ENCODE measurements around the gene TNFRSF8.

DNA sequence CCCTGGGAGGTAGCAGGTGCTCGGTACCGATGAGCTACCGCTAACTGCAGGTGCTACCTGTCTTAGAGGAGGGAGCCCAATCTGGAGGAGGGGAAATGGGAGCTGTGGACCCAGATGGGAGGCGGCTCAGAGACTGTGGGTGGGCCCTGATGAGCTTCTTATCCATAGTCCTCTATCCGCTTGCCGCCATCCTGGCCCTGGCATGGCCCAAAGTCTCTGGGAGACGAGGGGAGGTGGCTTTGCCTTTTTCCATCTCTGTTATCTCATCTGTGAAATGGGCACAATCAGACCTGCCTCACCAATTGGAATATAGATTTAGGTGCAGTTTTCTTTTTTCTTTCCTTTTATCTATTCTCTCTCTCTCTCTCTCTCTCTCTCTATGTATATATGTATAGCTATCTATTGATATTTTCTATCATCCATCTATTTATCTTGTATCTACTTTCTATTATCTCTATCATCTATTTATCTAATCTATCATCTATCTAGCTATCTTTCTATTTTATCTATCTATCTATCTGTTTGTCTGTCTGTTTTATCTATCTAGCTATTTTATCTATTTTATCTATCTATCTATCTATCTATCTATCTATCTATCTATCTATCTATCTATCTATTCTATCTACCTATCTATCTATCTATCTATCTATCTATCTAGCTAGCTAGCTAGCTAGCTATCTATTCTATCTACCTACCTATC is 120.1 kb downstream of the TNFRSF8 start:
- TF ChIP-seq POLR2A (IDR thresholded peaks at IDR 0.05) (no peak), EP300 (IDR thresholded peaks at IDR 0.05) (no peak)
- TF ChIP-seq, protein P1, sequence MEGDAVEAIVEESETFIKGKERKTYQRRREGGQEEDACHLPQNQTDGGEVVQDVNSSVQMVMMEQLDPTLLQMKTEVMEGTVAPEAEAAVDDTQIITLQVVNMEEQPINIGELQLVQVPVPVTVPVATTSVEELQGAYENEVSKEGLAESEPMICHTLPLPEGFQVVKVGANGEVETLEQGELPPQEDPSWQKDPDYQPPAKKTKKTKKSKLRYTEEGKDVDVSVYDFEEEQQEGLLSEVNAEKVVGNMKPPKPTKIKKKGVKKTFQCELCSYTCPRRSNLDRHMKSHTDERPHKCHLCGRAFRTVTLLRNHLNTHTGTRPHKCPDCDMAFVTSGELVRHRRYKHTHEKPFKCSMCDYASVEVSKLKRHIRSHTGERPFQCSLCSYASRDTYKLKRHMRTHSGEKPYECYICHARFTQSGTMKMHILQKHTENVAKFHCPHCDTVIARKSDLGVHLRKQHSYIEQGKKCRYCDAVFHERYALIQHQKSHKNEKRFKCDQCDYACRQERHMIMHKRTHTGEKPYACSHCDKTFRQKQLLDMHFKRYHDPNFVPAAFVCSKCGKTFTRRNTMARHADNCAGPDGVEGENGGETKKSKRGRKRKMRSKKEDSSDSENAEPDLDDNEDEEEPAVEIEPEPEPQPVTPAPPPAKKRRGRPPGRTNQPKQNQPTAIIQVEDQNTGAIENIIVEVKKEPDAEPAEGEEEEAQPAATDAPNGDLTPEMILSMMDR (IDR thresholded peaks at IDR 0.05): no peak
